Gastrocnemius medialis (tissue), 4 donors: Measurements from ENCODE around the gene DCHS2.

Source experiments
- CTCF ChIP-seq, 5 experiments: fragments of 450-650 bp in 3 of 5; fragments of 200-600 bp in 2 of 5; sonication (generic) in 2 of 5; IDR thresholded peaks in 4 of 5; conservative IDR thresholded peaks in 1 of 5; 1 replicate in 4 of 5; 2 replicates in 1 of 5; pipeline ENCODE4 v1.5.1; 2016 to 2019; ENCODE audit warnings: antibody characterized with exemption in 5 of 5, mild to moderate bottlenecking in 3 of 5, moderate library complexity in 3 of 5
- POLR2A ChIP-seq, 2 donors: fragments of 450-650 bp; IDR thresholded peaks; one replicate each; pipeline ENCODE4 v1.6.1; 2017; ENCODE audit warnings: antibody characterized with exemption in 2 of 2, mild to moderate bottlenecking in 2 of 2, moderate library complexity in 2 of 2

GRCh38 chr4:154310578-154310977 is 181.0 kb downstream of the DCHS2 start:
- no peak for TF ChIP-seq CTCF (IDR thresholded peaks at IDR 0.05 in 4 of 5, conservative IDR thresholded peaks at IDR 0.05 in 1 of 5)
- TF ChIP-seq POLR2A (IDR thresholded peaks at IDR 0.05): no peak
